ENCODE measurements around the gene CHIC2. TPM values are rescaled to one million over a fixed set of nuclear protein-coding genes. Genes with fewer than 3 reads are reported as not detected.

The CHIC2 gene
- total and polyA plus RNA-seq, 2 experiments from 2014 or later: 61.8 to 70.0 TPM

GRCh38 chr4:54085284-54085683 lies 20.9 kb upstream of the CHIC2 start:
- Histone ChIP-seq H2AFZ (no peak overlapping the region), H3K9me2 (replicated peaks; ENCODE audit: insufficient read depth) (no peaks in the 10 kb centered on the region), H3K79me2 (no peaks in the 10 kb centered on the region), H3K27ac (no peak overlapping the region), H3K36me3 (replicated peaks; ENCODE audit: insufficient read depth, low read depth) (no peaks in the 10 kb centered on the region), H3K4me3 (no peak overlapping the region), H3K27me3 (peaks cover 7% of the 10 kb centered on the region), H3K4me2 (no peak overlapping the region), H3K4me1 (ENCODE audit: insufficient read depth) (no peaks in the 10 kb centered on the region), H4K20me1 (ENCODE audit: insufficient read depth, poor library complexity, severe bottlenecking) (no peaks in the 10 kb centered on the region), H3K9me3 (ENCODE audit: low read depth) (no peaks in the 10 kb centered on the region)
- no peak for TF ChIP-seq EZH2 (IDR thresholded peaks at IDR 0.05; ENCODE audit: borderline replicate concordance)
- TF ChIP-seq EZH2phosphoT487 (IDR thresholded peaks at IDR 0.05; ENCODE audit: low read depth, severe bottlenecking, unreplicated experiment): no peak
- TF ChIP-seq, protein P1, sequence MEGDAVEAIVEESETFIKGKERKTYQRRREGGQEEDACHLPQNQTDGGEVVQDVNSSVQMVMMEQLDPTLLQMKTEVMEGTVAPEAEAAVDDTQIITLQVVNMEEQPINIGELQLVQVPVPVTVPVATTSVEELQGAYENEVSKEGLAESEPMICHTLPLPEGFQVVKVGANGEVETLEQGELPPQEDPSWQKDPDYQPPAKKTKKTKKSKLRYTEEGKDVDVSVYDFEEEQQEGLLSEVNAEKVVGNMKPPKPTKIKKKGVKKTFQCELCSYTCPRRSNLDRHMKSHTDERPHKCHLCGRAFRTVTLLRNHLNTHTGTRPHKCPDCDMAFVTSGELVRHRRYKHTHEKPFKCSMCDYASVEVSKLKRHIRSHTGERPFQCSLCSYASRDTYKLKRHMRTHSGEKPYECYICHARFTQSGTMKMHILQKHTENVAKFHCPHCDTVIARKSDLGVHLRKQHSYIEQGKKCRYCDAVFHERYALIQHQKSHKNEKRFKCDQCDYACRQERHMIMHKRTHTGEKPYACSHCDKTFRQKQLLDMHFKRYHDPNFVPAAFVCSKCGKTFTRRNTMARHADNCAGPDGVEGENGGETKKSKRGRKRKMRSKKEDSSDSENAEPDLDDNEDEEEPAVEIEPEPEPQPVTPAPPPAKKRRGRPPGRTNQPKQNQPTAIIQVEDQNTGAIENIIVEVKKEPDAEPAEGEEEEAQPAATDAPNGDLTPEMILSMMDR (IDR thresholded peaks at IDR 0.05; ENCODE audit: poor library complexity): no peak
- DNase-seq (ENCODE audit: low spot score): no peak
- WGBS (ENCODE audit: low lambda C conversion rate, missing lambda C conversion rate): 90% methylated on average over 3 of the region's 3 CpGs

GRCh38 chr4:54082168-54082567 lies 17.8 kb upstream of the CHIC2 start:
- Histone ChIP-seq H3K79me2 (no peaks in the 10 kb centered on the region), H4K20me1 (ENCODE audit: insufficient read depth, poor library complexity, severe bottlenecking) (no peaks in the 10 kb centered on the region), H3K27me3 (no peaks in the 10 kb centered on the region), H3K36me3 (replicated peaks; ENCODE audit: insufficient read depth, low read depth) (no peaks in the 10 kb centered on the region), H3K9me3 (ENCODE audit: low read depth) (no peaks in the 10 kb centered on the region), H2AFZ (no peak overlapping the region), H3K4me1 (ENCODE audit: insufficient read depth) (no peaks in the 10 kb centered on the region), H3K9me2 (replicated peaks; ENCODE audit: insufficient read depth) (no peaks in the 10 kb centered on the region), H3K4me3 (no peak overlapping the region), H3K27ac (no peak overlapping the region), H3K4me2 (no peak overlapping the region)
- TF ChIP-seq EZH2phosphoT487 (IDR thresholded peaks at IDR 0.05; ENCODE audit: low read depth, severe bottlenecking, unreplicated experiment): no peak
- no peak for TF ChIP-seq EZH2 (IDR thresholded peaks at IDR 0.05; ENCODE audit: borderline replicate concordance)
- TF ChIP-seq, protein P1 (IDR thresholded peaks at IDR 0.05; ENCODE audit: poor library complexity): no peak
- peak; percentile 84 for DNase-seq (ENCODE audit: low spot score)
- 24% methylated on average over 1 of the region's 1 CpG for WGBS (ENCODE audit: low lambda C conversion rate, missing lambda C conversion rate)

DNA sequence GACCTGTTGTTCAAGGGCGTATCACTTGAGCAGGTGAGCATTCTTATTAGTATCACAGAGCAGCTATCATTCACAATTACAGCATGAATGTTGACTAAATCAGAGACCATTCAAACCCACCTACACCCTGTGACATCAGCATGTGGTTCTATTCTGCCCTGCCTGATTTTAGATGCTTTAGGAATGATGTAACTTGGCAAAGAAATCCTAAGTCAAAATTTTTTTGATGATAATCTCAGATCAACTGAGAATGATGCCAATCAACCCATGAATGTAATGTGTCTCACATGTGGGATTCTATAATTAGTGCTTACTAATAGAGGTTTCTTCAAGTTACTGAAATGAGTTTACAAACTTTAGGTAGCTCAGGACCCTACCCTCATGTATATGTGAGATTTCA lies 13.4 kb upstream of the CHIC2 start:
- Histone ChIP-seq H4K20me1 (ENCODE audit: insufficient read depth, poor library complexity, severe bottlenecking) (no peaks in the 10 kb centered on the region), H2AFZ (no peak overlapping the region), H3K9me3 (ENCODE audit: low read depth) (no peaks in the 10 kb centered on the region), H3K27ac (no peak overlapping the region), H3K79me2 (no peaks in the 10 kb centered on the region), H3K4me3 (no peak overlapping the region), H3K36me3 (replicated peaks; ENCODE audit: insufficient read depth, low read depth) (no peaks in the 10 kb centered on the region), H3K4me1 (ENCODE audit: insufficient read depth) (no peaks in the 10 kb centered on the region), H3K4me2 (no peak overlapping the region), H3K27me3 (no peaks in the 10 kb centered on the region), H3K9me2 (replicated peaks; ENCODE audit: insufficient read depth) (no peaks in the 10 kb centered on the region)
- no peak for DNase-seq (ENCODE audit: low spot score)
- TF ChIP-seq EZH2phosphoT487 (IDR thresholded peaks at IDR 0.05; ENCODE audit: low read depth, severe bottlenecking, unreplicated experiment): no peak
- no peak for TF ChIP-seq EZH2 (IDR thresholded peaks at IDR 0.05; ENCODE audit: borderline replicate concordance)
- TF ChIP-seq, protein P1 (IDR thresholded peaks at IDR 0.05; ENCODE audit: poor library complexity): no peak
- 100% methylated on average over 1 of the region's 1 CpG for WGBS (ENCODE audit: low lambda C conversion rate, missing lambda C conversion rate)

- Histone ChIP-seq H3K27ac (no peak overlapping the region), H3K4me1 (ENCODE audit: insufficient read depth) (no peaks in the 10 kb centered on the region), H3K4me2 (no peak overlapping the region), H3K9me3 (ENCODE audit: low read depth) (no peaks in the 10 kb centered on the region), H3K4me3 (no peak overlapping the region), H3K9me2 (replicated peaks; ENCODE audit: insufficient read depth) (no peaks in the 10 kb centered on the region), H3K27me3 (no peaks in the 10 kb centered on the region), H4K20me1 (ENCODE audit: insufficient read depth, poor library complexity, severe bottlenecking) (no peaks in the 10 kb centered on the region), H3K79me2 (no peaks in the 10 kb centered on the region), H3K36me3 (replicated peaks; ENCODE audit: insufficient read depth, low read depth) (no peaks in the 10 kb centered on the region), H2AFZ (no peak overlapping the region)
- DNase-seq (ENCODE audit: low spot score): no peak
- TF ChIP-seq EZH2phosphoT487 (IDR thresholded peaks at IDR 0.05; ENCODE audit: low read depth, severe bottlenecking, unreplicated experiment) (no peak), EZH2 (IDR thresholded peaks at IDR 0.05; ENCODE audit: borderline replicate concordance) (no peak)
- TF ChIP-seq, protein P1 (IDR thresholded peaks at IDR 0.05; ENCODE audit: poor library complexity): no peak
Measured at GRCh38 chr4:54076673-54077072, 12.3 kb upstream of the CHIC2 start.

All from hepatocyte (in vitro differentiated cells).